Sciatic nerve (tissue), 2 donors: ENCODE measurements around the gene CRHR2. TPM values are rescaled to one million over a fixed set of nuclear protein-coding genes. Genes with fewer than 3 reads are reported as not detected.
A peak's percentile ranks its signal among the peaks of the same experiment; 100 is the strongest.

Experiments
- ATAC-seq: fragments of 200-7000 bp; cut with Tn5 transposase; one replicate; pipeline ENCODE4 v1.9.1; 2020; ENCODE audit warnings: mild to moderate bottlenecking, moderate library complexity
- DNase-seq: peaks from one replicate; pipeline ENCODE4 v3.0.0-alpha.2; 2020; ENCODE audit warnings: low spot score
- intact Hi-C: fragments of 100-400 bp; cut with DNase I; formaldehyde crosslinking; loops from one replicate; pipeline ENCODE4 v1.14.2; 2022
- total RNA-seq: library from RNA; stranded (reverse); fragmentation: NEBNext Ultra II Directional; extraction: Animal tissue kit (Norgen Biotek cat#: 25700); gene quantifications from one replicate; pipeline ENCODE4 v1.2.1, GENCODE V29; 2021
- donor health status: DM: no; HTN: no; CAD: no.
- donor health status: DM: no; HTN: no; CAD: no.

Gene CRHR2
- total RNA-seq, 1 donor from 2014 or later: 1.1 TPM

GRCh38 chr7:30687604-30688003 is 5.3 kb upstream of the CRHR2 start:
- DNase-seq (no peak), ATAC-seq (no peak)
- intact Hi-C loops: no loop called here

- no peak for DNase-seq
- intact Hi-C loops: no loop called here
- no peak for ATAC-seq
Observed at GRCh38 chr7:30684351-30684750, 2.1 kb upstream of the CRHR2 start.

GRCh38 chr7:30683816-30684215 is 1.6 kb upstream of the CRHR2 start:
- DNase-seq (no peak), ATAC-seq (no peak)
- intact Hi-C loops: no loop called here

GRCh38 chr7:30683306-30683705 is 1.1 kb upstream of the CRHR2 start:
- no peak for ATAC-seq
- DNase-seq: no peak
- intact Hi-C loops: no loop called here

GRCh38 chr7:30681815-30682211 is 443 bp downstream of the CRHR2 start:
- ATAC-seq: peak; percentile 17
- intact Hi-C loops: no loop called here
- no peak for DNase-seq

GRCh38 chr7:30681331-30681797 is 892 bp downstream of the CRHR2 start:
- intact Hi-C loops: no loop called here
- ATAC-seq (no peak), DNase-seq (no peak)

- intact Hi-C loops: no loop called here
- ATAC-seq (no peak), DNase-seq (no peak)
Observed at GRCh38 chr7:30679664-30680063, 2.6 kb downstream of the CRHR2 start.

- intact Hi-C loops: no loop called here
- ATAC-seq (no peak), DNase-seq (no peak)
Observed at GRCh38 chr7:30678805-30679204, 3.5 kb downstream of the CRHR2 start.

GRCh38 chr7:30674876-30675275 is 7.4 kb downstream of the CRHR2 start:
- DNase-seq (no peak), ATAC-seq (no peak)
- intact Hi-C loops: no loop called here

- intact Hi-C loops: no loop called here
- ATAC-seq (no peak), DNase-seq (no peak)
Observed at GRCh38 chr7:30674420-30674819, 7.8 kb downstream of the CRHR2 start.

GRCh38 chr7:30671793-30672465 is 10.3 kb downstream of the CRHR2 start:
- intact Hi-C loops: no loop called here
- DNase-seq (no peak), ATAC-seq (peak; percentile 29)

GRCh38 chr7:30668102-30668501 is 14.2 kb downstream of the CRHR2 start:
- ATAC-seq: no peak
- no peak for DNase-seq
- intact Hi-C loops: no loop called here

GRCh38 chr7:30667172-30667571 is 15.1 kb downstream of the CRHR2 start:
- intact Hi-C loops: no loop called here
- DNase-seq (no peak), ATAC-seq (no peak)

- no peak for ATAC-seq
- DNase-seq: no peak
- intact Hi-C loops: no loop called here
Observed at GRCh38 chr7:30665449-30665848, 16.8 kb downstream of the CRHR2 start.

- DNase-seq (no peak), ATAC-seq (no peak)
- intact Hi-C loops: no loop called here
Observed at GRCh38 chr7:30665043-30665442, 17.2 kb downstream of the CRHR2 start.

- no peak for DNase-seq
- intact Hi-C loops: no loop called here
- no peak for ATAC-seq
Observed at GRCh38 chr7:30664184-30664885, 17.9 kb downstream of the CRHR2 start.

- ATAC-seq (no peak), DNase-seq (no peak)
- intact Hi-C loops: no loop called here
Observed at GRCh38 chr7:30663414-30663813, 18.8 kb downstream of the CRHR2 start.

- ATAC-seq: no peak
- no peak for DNase-seq
- intact Hi-C loops: no loop called here
Observed at GRCh38 chr7:30662431-30662939, 19.8 kb downstream of the CRHR2 start.

GRCh38 chr7:30661926-30662325 is 20.3 kb downstream of the CRHR2 start:
- intact Hi-C loops: no loop called here

More at GRCh38 chr7:30661926-30662325, 20.3 kb downstream of the CRHR2 start:
- DNase-seq: no peak
- no peak for ATAC-seq
